HG03354 (cell line): ENCODE results near the gene ZBTB12.
"Not testable (repeated sequence)": the region's sequence is repeated elsewhere in the genome, so short reads cannot be mapped to it uniquely, and the experiment has no call there.

Source experiments
- ATAC-seq: cut with Tn5 transposase; IDR thresholded peaks from one replicate; pipeline ENCODE4 v1.9.1; 2021; ENCODE audit warnings: mild to moderate bottlenecking; ENCODE audit not compliant: unreplicated experiment, poor library complexity, severe bottlenecking

The ZBTB12 gene

GRCh38 chr6:31861919-31862343 is 40.0 kb downstream of the ZBTB12 start:
- no peak for ATAC-seq

GRCh38 chr6:31861150-31861549 is 40.7 kb downstream of the ZBTB12 start:
- ATAC-seq: no peak

DNA sequence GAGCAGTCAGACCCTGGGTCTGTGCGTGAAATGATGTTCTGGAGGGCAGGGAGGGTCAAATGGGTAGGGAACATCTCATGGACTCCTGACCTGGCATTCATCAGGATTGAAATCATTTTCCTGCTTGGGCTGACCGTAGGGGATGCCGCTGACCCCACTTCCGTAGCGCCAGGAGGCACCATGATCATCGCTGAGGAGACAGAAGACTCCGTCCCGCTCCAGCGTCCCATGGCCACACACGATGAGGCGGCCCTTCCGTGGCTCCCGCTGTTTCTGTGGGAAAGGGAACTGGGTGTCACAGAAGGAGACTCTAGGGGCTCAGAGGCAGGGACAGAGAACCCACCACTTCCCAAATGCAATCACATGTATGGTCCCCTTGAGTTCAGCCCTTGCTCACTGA is 41.5 kb downstream of the ZBTB12 start:
- ATAC-seq: no peak

- ATAC-seq: no peak
Measured at GRCh38 chr6:31859923-31860322, 42.0 kb downstream of the ZBTB12 start.

- ATAC-seq: no peak
Measured at GRCh38 chr6:31858707-31859106, 43.2 kb downstream of the ZBTB12 start.

GRCh38 chr6:31857774-31858173 is 44.1 kb downstream of the ZBTB12 start:
- not testable (repeated sequence) for ATAC-seq

GRCh38 chr6:31851980-31852718 is 49.7 kb downstream of the ZBTB12 start:
- not testable (repeated sequence) for ATAC-seq

- no peak for ATAC-seq
Measured at GRCh38 chr6:31851485-31851832, 50.4 kb downstream of the ZBTB12 start.

GRCh38 chr6:31850765-31851484 is 51.0 kb downstream of the ZBTB12 start:
- ATAC-seq: no peak
